WI38 (cell line): ENCODE data around the gene NGFR.

ENCODE experiments used
- H3K4me3 ChIP-seq: 2 replicates; pipeline ENCODE4 v1.5.1; 2011; ENCODE audit warnings: low read depth, mild to moderate bottlenecking, control low read depth, low read length
- TF ChIP-seq, protein P1 (sequence below): IDR thresholded peaks from 2 replicates; pipeline ENCODE4 v1.5.1; 2012; ENCODE audit warnings: low read depth, mild to moderate bottlenecking, control low read depth, low read length

Gene NGFR

DNA sequence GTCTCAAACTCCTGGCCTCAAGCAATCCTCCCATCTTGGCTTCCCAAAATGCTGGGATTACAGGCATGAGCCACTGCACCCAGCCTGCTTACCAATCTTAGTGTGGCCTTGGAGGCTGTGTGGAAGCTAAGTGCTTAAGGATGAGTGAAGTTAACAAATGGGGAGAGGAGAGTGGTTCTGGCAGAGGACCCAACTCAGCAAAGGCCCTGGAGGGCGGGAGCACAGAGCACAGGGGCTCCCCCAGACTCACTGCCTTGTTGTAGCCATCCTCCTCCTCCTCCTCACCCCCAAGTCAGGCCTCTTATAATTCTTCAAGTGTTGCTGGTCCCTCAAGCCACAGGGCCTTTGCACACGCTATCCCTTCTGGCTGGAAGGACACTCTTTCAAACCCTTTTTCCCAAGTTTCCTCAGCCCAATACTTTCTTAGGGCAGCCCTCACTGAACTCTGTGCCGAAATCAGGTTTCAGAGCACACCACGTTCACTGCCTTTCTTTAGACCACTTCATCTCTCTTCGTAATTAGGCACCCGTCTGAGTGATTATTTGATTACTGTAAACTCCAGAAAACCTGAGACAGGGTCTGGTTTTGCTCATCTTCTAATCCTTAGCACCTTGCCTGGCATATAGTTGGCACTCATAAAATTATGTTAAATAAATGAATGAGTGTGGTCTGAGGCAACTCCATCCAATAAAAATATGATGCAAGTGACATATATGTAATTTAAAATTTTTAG is 23.4 kb downstream of the NGFR start:
- TF ChIP-seq, protein P1, sequence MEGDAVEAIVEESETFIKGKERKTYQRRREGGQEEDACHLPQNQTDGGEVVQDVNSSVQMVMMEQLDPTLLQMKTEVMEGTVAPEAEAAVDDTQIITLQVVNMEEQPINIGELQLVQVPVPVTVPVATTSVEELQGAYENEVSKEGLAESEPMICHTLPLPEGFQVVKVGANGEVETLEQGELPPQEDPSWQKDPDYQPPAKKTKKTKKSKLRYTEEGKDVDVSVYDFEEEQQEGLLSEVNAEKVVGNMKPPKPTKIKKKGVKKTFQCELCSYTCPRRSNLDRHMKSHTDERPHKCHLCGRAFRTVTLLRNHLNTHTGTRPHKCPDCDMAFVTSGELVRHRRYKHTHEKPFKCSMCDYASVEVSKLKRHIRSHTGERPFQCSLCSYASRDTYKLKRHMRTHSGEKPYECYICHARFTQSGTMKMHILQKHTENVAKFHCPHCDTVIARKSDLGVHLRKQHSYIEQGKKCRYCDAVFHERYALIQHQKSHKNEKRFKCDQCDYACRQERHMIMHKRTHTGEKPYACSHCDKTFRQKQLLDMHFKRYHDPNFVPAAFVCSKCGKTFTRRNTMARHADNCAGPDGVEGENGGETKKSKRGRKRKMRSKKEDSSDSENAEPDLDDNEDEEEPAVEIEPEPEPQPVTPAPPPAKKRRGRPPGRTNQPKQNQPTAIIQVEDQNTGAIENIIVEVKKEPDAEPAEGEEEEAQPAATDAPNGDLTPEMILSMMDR = no peak
- H3K4me3 ChIP-seq = no peak overlapping the region

DNA sequence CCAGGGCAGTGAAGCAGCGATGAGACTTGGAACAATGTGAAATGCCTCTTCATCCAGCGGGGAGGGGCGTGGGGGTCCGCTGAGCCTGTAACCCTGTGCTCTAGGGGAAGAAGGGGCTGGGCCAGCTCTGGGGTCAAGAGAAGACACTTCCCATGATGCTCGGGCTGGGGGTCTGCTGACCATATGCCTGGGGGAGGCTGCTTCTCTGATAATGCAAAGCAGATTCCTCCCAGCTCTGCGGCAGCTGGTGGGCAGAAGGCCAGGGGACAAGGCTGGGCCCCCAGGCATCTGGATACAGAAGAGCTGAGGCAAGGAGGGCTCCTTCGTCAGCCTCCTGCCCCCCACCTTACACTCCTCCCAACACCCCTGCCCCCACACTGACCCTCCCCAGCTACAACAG is 24.7 kb downstream of the NGFR start:
- TF ChIP-seq, protein P1 = no peak
- H3K4me3 ChIP-seq = no peak overlapping the region

DNA sequence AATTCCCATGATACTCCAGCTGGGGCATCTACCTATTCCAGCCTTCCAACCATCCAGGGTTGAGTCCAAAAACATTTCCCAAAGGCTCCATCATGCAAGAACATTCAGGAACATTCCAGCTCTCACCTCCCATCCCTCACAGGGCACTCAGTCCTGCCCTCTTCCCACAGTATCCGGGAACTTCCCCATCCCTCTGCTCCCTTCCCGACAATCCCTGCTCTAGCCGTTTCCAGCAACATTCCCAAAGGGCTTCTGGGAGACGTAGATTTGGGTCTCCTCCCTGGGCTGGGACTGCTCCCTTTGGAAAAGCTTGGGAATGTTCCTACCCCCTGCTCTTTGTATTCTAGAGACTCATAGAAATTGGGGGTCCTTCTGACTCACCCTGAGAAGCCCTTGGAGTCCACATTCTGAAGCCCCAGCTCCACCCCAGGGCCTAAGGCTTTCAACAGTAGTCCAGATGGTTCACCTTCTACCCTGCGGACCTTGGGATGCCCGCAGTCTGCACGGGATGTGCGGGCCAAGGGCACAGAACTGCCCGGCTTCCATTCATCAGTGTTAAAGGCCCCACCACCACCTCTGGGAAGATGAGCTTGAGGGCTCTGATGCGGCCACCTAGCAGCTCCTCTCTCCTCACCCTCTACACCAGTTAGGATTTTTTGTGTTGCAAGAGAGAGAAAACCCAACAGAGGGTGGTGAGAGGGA is 25.4 kb downstream of the NGFR start:
- TF ChIP-seq, protein P1 = no peak
- no peak overlapping the region for H3K4me3 ChIP-seq

DNA sequence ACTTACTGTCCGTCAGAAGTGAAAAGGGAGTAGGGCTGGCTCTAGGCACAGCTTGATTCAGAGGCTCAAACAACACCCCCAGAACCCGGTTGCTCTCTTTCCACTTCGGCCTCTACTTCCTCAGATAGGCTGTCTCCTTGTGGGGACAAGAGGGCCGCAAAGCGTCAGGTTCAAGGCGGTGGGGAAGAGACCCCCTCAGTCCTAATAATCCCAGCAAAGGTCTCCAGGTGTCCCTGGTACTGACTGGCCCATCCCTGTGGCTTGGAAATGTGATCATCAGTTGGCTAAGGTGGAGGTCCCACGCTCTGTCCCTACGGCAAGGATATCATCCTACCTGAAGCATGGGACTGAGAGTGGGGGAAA is 26.0 kb downstream of the NGFR start:
- TF ChIP-seq, protein P1 = no peak
- H3K4me3 ChIP-seq = no peak overlapping the region

DNA sequence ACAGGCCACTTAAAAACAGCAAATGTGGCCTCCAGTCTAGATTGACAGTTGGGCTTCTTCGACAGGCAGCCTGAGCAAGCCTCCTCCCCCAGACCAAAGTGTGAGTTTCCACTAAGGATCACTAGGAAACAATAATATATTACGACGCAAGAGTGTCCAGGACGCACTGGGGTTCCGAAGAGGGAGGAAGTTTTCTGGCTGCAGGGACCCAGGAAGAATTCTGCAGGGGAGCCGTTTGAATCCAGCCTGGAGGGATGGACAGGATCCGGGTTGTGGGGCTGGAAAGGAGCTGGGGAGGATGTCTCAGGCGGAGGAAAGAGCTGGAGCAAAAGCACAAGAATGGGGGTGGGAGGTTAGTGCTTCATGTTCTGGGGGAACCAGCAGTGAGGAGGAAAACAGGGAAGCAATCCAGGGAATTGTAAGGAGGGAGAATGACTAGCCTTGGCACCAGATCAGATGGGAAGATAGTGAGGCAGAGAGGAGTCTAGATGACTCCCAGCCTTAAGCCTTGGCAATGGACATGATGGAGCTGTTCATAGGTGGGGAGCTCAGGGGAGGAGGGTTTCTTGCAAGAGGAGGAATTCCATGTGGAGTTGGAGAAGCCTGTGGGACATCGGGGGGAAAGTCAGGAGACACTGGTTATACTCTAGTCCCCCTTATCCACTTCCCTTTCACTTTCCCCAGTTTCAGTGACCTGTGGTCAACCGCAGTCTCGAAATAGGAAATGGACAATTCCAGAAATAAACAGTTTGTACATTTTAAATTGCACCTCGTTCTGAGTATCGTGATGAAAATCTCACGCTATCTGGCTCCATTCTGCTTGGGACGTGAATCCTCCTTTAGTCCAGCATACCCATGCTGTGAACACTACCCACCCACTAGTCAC is 26.6 kb downstream of the NGFR start:
- TF ChIP-seq, protein P1 = no peak
- no peak overlapping the region for H3K4me3 ChIP-seq

DNA sequence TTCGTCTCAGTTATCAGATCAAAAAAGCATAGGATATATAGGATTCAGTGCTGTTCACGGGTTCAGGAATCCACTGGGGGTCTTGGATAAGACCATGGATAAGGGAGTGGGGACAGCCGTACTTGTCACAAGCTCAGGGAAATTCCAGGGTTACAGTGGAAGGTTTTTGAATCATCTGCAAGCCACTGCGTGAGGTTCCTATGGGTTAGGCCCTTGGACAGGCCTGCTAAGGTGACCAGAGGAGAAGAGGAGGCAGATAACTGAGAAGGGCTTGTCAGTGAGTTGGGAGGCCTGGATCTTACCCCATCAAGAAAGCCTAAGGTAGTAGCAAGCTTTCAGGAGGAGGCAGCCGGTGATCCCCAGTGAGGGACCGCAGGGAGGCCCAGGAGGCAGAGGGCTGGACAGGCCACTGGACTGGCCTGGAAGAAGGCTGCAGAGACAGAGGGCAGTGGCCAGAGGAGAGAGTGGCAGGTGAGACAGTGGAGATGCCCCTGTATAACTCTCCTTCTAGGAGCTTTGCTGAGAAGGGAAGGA is 27.3 kb downstream of the NGFR start:
- TF ChIP-seq, protein P1 = no peak
- H3K4me3 ChIP-seq = no peak overlapping the region

DNA sequence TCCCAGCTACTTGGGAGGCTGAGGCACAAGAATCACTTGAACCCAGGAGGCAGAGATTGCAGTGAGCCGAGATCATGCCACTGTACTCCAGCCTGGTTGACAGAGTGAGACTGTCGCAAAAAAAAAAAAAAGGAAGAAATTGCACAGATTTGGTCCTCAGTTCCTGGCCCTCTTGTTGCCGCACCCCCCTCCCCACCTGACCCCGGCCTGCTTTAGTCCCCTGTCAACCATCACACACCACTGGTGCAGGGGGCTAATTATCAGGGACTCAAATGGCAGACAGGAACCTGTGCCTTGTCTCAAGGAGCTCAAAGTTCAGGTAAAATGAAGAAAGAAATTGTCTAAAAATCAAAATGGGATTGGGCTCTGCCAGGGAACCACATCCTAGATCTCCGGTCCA is 28.1 kb downstream of the NGFR start:
- no peak overlapping the region for H3K4me3 ChIP-seq
- TF ChIP-seq, protein P1 = no peak
